Measurements from ENCODE around the gene FAM20A. TPM values are rescaled to one million over a fixed set of nuclear protein-coding genes. Genes with fewer than 3 reads are reported as not detected.
"Not testable (repeated sequence)": the region's sequence is repeated elsewhere in the genome, so short reads cannot be mapped to it uniquely, and the experiment has no call there.

The FAM20A gene
- total and polyA plus RNA-seq, 5 donors, result 2.0 to 10.1 (median 3.1) TPM

DNA sequence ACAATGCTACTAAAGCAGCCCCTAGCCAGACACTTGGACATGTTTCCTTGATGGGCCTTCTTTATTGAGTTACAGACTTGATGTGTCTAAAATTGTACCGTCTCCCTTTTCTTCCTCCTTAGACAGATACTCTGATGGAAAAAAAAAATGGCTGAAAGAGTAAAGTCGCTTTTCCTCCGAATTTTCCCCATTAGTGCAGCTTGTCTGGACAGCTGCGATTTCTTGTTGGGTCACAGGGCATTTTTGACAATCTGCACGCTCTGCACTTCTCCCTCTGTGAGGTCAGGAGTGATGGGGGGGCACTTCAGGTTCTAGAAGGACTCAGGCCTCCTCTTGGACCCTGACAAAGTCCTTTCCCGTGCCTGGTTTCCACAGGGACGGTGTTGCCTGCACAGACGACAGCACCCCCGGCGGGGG is 89.9 kb downstream of the FAM20A start:
- DNase-seq (no peak), ATAC-seq (no peak)
- H3K4me3 ChIP-seq (ENCODE audit: low read length), result peak overlapping the region; percentile 68
- H3K4me1 ChIP-seq (ENCODE audit: control insufficient read depth, insufficient read depth, low read length), result no peaks in the 10 kb centered on the region
- no peaks in the 10 kb centered on the region for H3K9me3 ChIP-seq (ENCODE audit: control insufficient read depth, low read length)
- H3K27me3 ChIP-seq (ENCODE audit: control insufficient read depth, insufficient read depth), result no peaks in the 10 kb centered on the region
- WGBS, result 7% methylated on average over 10 of the region's 10 CpGs
- H3K27ac ChIP-seq (ENCODE audit: low read length), result peak overlapping the region; percentile 98
- intact Hi-C loops (cut with DNase I), result loop anchor here in 1 of 4 donors (10.0 kb wide), 1 partner anchor 46 kb away; no protein-coding TSS in a partner anchor

DNA sequence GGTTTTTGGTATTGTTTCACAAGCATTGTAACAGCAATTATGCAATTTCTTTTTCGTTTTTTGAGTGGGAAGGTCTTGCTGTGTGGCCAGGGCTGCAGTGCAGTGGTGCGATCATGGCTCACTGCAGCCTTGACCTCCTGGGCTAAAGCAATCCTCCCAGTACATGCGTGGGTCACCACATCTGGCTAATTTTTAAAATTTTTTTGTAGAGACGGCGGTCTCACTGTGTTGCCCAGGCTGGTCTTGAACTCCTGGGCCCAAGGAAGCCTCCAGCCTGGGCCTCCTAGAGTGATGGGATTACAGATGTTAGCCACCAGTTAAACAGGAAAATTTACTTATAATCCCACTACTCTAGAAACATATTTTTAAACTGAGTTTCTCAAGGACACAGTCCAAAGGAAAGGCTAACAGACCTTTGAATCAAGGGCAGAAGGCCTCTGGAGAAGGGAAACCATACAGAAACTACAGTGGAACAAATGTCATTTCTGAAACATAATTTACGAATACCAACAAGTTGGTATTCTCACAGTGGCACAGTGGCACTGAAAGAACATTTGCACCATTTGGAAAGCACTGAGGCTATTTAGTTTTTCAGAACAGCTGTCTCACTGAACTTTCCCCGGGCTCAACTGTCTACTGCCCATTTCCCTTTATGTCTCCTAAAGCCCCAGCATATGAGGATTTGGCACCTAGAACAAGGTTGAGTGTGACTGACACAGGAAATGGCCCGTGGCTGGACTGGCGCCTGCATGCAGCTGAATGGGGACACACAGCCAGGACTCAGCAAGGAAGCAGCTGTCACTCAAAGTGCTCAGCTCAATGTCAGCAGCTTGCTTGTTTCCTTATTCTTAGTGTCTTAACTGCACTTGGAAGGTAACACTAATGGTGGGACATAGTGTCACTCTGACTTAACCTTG is 91.8 kb downstream of the FAM20A start:
- DNase-seq, result peak; percentile 45 to 86 (median 75)
- intact Hi-C loops (cut with DNase I), result loop anchor here in 1 of 4 donors (10.0 kb wide), 1 partner anchor 45 kb away; no protein-coding TSS in a partner anchor
- no peaks in the 10 kb centered on the region for H3K9me3 ChIP-seq (ENCODE audit: control insufficient read depth, low read length)
- WGBS, result 57% methylated on average over 9 of the region's 9 CpGs
- H3K4me1 ChIP-seq (ENCODE audit: control insufficient read depth, insufficient read depth, low read length), result no peaks in the 10 kb centered on the region
- no peaks in the 10 kb centered on the region for H3K27me3 ChIP-seq (ENCODE audit: control insufficient read depth, insufficient read depth)
- ATAC-seq, result no peak
- H3K4me3 ChIP-seq (ENCODE audit: low read length), result no peak overlapping the region
- H3K27ac ChIP-seq (ENCODE audit: low read length), result peak overlapping the region; percentile 39

DNA sequence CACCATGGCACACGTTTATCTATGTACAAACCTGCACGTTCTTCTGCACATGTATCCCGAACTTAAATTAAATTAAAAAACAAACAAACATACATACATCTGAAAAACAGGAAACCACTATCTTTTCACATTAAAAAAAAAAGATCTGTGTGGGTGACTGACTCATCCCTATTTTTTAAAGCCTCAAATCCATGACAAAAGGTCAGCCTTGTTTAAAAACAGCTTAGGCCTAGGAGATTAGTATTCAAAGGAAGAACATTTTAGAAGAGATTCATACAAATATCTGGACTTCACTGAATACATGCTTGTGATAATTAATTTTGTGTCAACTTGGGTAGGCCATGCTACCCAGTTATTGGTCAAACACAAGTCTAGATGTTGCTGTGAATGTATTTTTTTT is 93.6 kb downstream of the FAM20A start:
- no peaks in the 10 kb centered on the region for H3K4me1 ChIP-seq (ENCODE audit: control insufficient read depth, insufficient read depth, low read length)
- WGBS, result 83% methylated on average over 3 of the region's 3 CpGs
- DNase-seq (no peak), ATAC-seq (no peak)
- intact Hi-C loops (cut with DNase I), result no loop called here
- no peak overlapping the region for H3K4me3 ChIP-seq (ENCODE audit: low read length)
- no peaks in the 10 kb centered on the region for H3K27me3 ChIP-seq (ENCODE audit: control insufficient read depth, insufficient read depth)
- no peaks in the 10 kb centered on the region for H3K9me3 ChIP-seq (ENCODE audit: control insufficient read depth, low read length)
- no peak overlapping the region for H3K27ac ChIP-seq (ENCODE audit: low read length)

DNA sequence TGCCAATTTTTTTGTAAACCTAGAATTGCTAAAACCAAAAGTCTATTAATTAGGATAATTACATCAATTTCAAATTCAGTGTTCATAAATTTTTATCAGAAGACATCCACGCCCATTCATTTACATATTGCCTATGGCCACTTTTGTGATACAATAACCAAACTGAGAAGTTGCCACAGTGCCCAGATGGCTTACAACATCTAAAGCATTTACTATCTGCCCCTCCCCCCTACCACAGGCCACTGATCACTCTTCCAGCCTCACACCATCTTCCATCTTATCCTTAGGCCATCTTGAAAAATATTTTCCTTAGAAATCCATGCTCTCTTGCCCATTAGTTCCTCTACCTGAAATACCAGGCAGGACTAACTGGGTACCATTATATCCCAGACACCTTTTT is 95.2 kb downstream of the FAM20A start:
- Histone ChIP-seq H3K27me3 (ENCODE audit: control insufficient read depth, insufficient read depth) (no peaks in the 10 kb centered on the region), H3K27ac (ENCODE audit: low read length) (no peak overlapping the region), H3K4me3 (ENCODE audit: low read length) (no peak overlapping the region), H3K9me3 (ENCODE audit: control insufficient read depth, low read length) (no peaks in the 10 kb centered on the region), H3K4me1 (ENCODE audit: control insufficient read depth, insufficient read depth, low read length) (no peaks in the 10 kb centered on the region)
- DNase-seq (no peak), ATAC-seq (no peak)
- intact Hi-C loops (cut with DNase I), result no loop called here
- WGBS, result 91% methylated on average over 1 of the region's 1 CpG

DNA sequence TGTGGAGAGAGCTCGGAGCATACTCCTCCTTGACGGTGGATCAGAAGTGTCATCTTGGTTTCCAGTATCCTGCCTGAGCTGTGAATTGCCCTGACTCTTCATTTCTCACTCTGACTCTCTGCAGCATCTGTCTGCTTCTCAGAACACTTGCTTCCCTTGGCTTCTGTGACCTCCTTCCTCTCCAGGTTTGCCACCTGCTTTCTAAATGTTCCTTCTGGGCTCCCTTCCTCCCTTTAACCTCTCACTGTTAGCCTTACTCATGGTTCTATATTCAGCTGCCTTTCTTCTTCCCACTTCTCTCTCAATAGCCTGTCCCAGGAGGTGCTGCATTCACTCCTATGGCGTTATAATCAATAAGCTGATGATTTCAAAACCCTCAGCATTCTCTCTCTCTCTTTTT is 100.1 kb downstream of the FAM20A start:
- intact Hi-C loops (cut with DNase I), result no loop called here
- 75% methylated on average over 3 of the region's 3 CpGs for WGBS
- no peaks in the 10 kb centered on the region for H3K4me1 ChIP-seq (ENCODE audit: control insufficient read depth, insufficient read depth, low read length)
- H3K4me3 ChIP-seq (ENCODE audit: low read length), result no peak overlapping the region
- DNase-seq (no peak), ATAC-seq (no peak)
- no peaks in the 10 kb centered on the region for H3K27me3 ChIP-seq (ENCODE audit: control insufficient read depth, insufficient read depth)
- no peaks in the 10 kb centered on the region for H3K9me3 ChIP-seq (ENCODE audit: control insufficient read depth, low read length)
- H3K27ac ChIP-seq (ENCODE audit: low read length), result no peak overlapping the region

DNA sequence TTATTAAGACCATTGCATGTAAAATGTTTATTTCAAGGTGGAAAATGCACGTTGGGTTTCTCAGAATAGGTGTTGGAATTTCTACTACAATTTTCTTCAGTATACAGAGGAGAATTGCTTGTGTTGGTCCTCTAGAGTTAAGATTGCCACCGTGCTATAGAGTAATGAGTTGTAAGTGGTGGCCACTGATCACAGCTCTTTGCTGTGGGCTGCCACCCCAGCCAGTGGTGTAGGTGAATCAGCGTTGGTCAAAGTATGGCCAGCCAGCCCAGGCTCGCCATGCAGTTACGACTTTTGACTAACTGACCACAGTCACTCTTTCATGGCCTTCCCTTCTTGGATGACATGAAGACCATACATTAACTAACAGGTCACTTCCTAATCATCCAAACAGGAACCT is 101.6 kb downstream of the FAM20A start:
- WGBS, result 90% methylated on average over 5 of the region's 5 CpGs
- Histone ChIP-seq H3K27ac (ENCODE audit: low read length) (no peak overlapping the region), H3K27me3 (ENCODE audit: control insufficient read depth, insufficient read depth) (no peaks in the 10 kb centered on the region), H3K4me1 (ENCODE audit: control insufficient read depth, insufficient read depth, low read length) (no peaks in the 10 kb centered on the region), H3K9me3 (ENCODE audit: control insufficient read depth, low read length) (no peaks in the 10 kb centered on the region), H3K4me3 (ENCODE audit: low read length) (no peak overlapping the region)
- DNase-seq (no peak), ATAC-seq (no peak)
- intact Hi-C loops (cut with DNase I), result no loop called here

DNA sequence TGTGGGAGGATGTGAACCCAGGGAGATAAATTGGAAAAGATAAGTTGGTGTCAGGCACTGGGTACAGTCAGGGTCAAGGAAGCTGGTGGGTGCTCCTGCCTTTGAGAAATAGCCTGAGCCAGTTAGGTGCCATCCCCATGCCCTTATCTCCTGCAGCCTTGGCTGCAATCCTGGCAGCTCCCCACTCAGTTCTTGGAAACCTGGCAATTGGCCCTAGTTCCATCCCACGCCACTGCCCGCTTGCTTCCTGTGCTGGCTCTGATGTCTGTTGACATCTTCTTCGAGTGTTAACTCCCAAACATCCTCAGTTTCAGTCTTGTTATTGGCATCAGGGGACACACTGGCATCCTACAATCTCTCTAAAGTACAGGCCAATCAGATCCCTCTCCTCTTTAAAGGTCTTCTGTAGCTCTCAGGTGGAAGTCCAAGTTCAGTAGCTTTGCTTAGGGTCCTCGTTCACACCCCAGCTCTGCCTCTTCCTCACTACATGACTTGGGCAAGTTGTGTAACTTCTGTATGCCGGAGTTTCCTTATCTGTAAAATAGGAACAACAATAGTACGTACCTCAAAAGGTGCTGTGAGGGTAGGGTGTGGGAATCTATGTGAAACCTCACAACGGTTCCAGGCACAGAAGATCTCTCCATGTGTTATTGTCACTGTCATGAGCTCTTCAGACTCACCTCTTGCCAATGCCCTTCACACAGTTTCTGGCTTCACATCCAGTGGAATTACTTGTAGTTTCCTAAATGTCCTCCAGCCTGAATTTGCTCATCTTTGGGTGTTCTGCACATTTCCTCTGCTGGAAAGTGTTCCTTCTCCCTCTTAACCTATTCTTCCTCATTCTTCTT is 102.5 kb downstream of the FAM20A start:
- ATAC-seq (peak; percentile 86 to 89), DNase-seq (peak; percentile 55 to 80 (median 78))
- intact Hi-C loops (cut with DNase I), result no loop called here
- H3K4me1 ChIP-seq (ENCODE audit: control insufficient read depth, insufficient read depth, low read length), result no peaks in the 10 kb centered on the region
- peak overlapping the region; percentile 79 for H3K27ac ChIP-seq (ENCODE audit: low read length)
- no peak overlapping the region for H3K4me3 ChIP-seq (ENCODE audit: low read length)
- WGBS, result 23% methylated on average over 7 of the region's 7 CpGs
- H3K27me3 ChIP-seq (ENCODE audit: control insufficient read depth, insufficient read depth), result no peaks in the 10 kb centered on the region
- H3K9me3 ChIP-seq (ENCODE audit: control insufficient read depth, low read length), result no peaks in the 10 kb centered on the region

DNA sequence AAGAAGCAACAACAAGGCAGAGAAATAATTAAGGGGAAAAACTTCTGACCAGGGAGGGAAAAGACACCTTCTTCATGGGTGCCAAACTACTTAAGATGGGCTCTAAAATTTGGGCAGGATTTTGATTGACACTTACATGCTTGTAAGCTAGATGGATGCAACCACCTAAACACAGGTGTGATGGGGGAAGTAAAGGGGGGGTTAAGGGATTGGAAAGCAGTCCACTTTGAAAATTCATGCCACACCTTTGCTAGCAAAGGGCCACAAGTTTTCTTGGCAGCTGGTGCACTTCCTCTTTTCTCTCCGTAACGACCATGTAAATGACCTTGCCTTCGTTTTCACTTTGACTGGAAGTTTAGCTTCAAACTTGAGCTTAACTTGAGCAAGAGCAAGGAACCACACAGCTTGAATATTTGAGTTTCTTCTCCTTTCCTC is 103.3 kb downstream of the FAM20A start:
- no peak overlapping the region for H3K4me3 ChIP-seq (ENCODE audit: low read length)
- no peak for DNase-seq
- H3K4me1 ChIP-seq (ENCODE audit: control insufficient read depth, insufficient read depth, low read length), result no peaks in the 10 kb centered on the region
- ATAC-seq, result no peak
- intact Hi-C loops (cut with DNase I), result no loop called here
- peak overlapping the region; percentile 51 for H3K27ac ChIP-seq (ENCODE audit: low read length)
- H3K27me3 ChIP-seq (ENCODE audit: control insufficient read depth, insufficient read depth), result no peaks in the 10 kb centered on the region
- 11% methylated on average over 3 of the region's 3 CpGs for whole genome bisulfite sequencing
- H3K9me3 ChIP-seq (ENCODE audit: control insufficient read depth, low read length), result no peaks in the 10 kb centered on the region

DNA sequence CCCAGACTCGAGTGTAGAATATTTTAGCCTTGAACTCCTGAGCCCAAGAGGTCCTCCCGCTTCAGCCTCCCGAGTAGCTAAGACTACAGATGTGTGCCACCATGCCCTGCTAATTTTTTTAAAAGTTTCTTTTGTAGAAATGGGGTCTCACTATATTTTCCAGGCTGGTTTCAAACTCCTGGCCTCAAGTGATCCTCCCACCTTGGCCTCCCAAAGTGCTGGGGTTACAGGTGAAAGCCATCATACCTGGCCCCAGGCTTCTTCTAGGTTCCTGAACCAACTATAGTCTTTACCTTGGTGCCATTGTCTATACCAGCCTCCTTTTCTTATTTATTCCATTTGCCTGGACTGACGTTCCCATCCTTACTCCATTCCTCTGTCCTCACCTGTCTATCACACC is 106.1 kb downstream of the FAM20A start:
- ATAC-seq, result no peak
- intact Hi-C loops (cut with DNase I), result no loop called here
- no peak overlapping the region for H3K4me3 ChIP-seq (ENCODE audit: low read length)
- peaks cover 7% of the 10 kb centered on the region for H3K4me1 ChIP-seq (ENCODE audit: control insufficient read depth, insufficient read depth, low read length)
- H3K27me3 ChIP-seq (ENCODE audit: control insufficient read depth, insufficient read depth), result no peaks in the 10 kb centered on the region
- H3K27ac ChIP-seq (ENCODE audit: low read length), result no peak overlapping the region
- no peaks in the 10 kb centered on the region for H3K9me3 ChIP-seq (ENCODE audit: control insufficient read depth, low read length)
- WGBS, result 93% methylated on average over 4 of the region's 4 CpGs
- DNase-seq, result no peak

DNA sequence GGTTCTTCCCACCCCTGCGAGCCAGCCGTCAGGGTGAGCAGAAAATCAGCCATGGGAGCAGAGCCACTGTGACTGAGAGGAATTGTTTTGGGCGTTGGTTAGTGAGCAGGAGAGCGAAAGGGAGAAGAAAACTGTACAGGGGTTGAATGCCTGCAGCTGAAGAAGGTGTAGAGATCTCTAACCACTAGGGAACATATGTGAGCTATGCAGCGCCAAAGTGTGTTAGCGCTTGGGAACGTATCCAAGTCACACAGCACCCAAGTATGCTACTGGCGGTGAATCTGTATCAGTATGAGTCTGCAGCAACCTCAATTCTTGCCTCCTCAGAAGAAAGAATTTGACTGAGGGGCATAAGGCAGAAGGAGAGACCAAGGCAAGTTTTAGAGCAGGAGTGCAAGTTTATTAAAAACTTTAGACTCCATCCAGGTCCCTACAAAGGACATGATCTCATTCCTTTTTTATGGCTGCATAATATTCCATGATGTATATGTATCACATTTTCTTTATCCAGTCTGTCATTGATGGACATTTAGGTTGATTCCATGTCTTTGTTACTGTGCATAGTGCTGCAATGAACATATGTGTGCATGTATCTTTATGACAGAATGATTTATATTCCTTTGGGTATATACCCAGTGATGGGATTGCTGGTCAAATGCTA is 108.6 kb downstream of the FAM20A start:
- H3K9me3 ChIP-seq (ENCODE audit: control insufficient read depth, low read length); DNase-seq; H3K4me3 ChIP-seq (ENCODE audit: low read length); H3K27me3 ChIP-seq (ENCODE audit: control insufficient read depth, insufficient read depth); intact Hi-C loops (cut with DNase I); ATAC-seq; H3K27ac ChIP-seq (ENCODE audit: low read length); H3K4me1 ChIP-seq (ENCODE audit: control insufficient read depth, insufficient read depth, low read length): not testable (repeated sequence)
- 92% methylated on average over 8 of the region's 8 CpGs for WGBS
